ENCODE data around the gene CORO7.
A peak's percentile ranks its signal among the peaks of the same experiment; 100 is the strongest.

CORO7 gene

GRCh38 chr16:4373356-4373908, 43.0 kb downstream of the CORO7 start:
- no peak for TF ChIP-seq CTCF (IDR thresholded peaks at IDR 0.05; ENCODE audit: low read length, missing control alignments)
- H3K4me3 ChIP-seq (replicated peaks; ENCODE audit: low read depth, low read length), result peak overlapping the region; percentile 97
- no peak for DNase-seq (ENCODE audit: low read depth)

- TF ChIP-seq CTCF (IDR thresholded peaks at IDR 0.05; ENCODE audit: low read length, missing control alignments), result no peak
- H3K4me3 ChIP-seq (replicated peaks; ENCODE audit: low read depth, low read length), result peak overlapping the region; percentile 97
- peak; percentile 56 for DNase-seq (ENCODE audit: low read depth)
Observed at GRCh38 chr16:4372578-4373355, 43.6 kb downstream of the CORO7 start.

GRCh38 chr16:4372001-4372577, 44.3 kb downstream of the CORO7 start:
- DNase-seq (ENCODE audit: low read depth), result no peak
- TF ChIP-seq CTCF (IDR thresholded peaks at IDR 0.05; ENCODE audit: low read length, missing control alignments), result no peak
- peak overlapping the region; percentile 97 for H3K4me3 ChIP-seq (replicated peaks; ENCODE audit: low read depth, low read length)

GRCh38 chr16:4371357-4372000, 44.9 kb downstream of the CORO7 start, which contains the start of gene VASN:
Gene VASN, plus strand, starts transcription at chr16:4371848. Its CDS starts 9,030 bp downstream, at chr16:4380878.
- TF ChIP-seq CTCF (IDR thresholded peaks at IDR 0.05; ENCODE audit: low read length, missing control alignments), result no peak
- DNase-seq (ENCODE audit: low read depth), result peak; percentile 79
- H3K4me3 ChIP-seq (replicated peaks; ENCODE audit: low read depth, low read length), result peak within 1 kb of the TSS; percentile 97

- peak overlapping the region; percentile 97 for H3K4me3 ChIP-seq (replicated peaks; ENCODE audit: low read depth, low read length)
- TF ChIP-seq CTCF (IDR thresholded peaks at IDR 0.05; ENCODE audit: low read length, missing control alignments), result no peak
- peak; percentile 98 for DNase-seq (ENCODE audit: low read depth)
Observed at GRCh38 chr16:4370570-4371356, 45.6 kb downstream of the CORO7 start.

- TF ChIP-seq CTCF (IDR thresholded peaks at IDR 0.05; ENCODE audit: low read length, missing control alignments), result no peak
- no peak for DNase-seq (ENCODE audit: low read depth)
- H3K4me3 ChIP-seq (replicated peaks; ENCODE audit: low read depth, low read length), result no peak overlapping the region
Observed at GRCh38 chr16:4370151-4370550, 46.2 kb downstream of the CORO7 start.
